Measurements from ENCODE around the gene LRRN4CL.

DNA sequence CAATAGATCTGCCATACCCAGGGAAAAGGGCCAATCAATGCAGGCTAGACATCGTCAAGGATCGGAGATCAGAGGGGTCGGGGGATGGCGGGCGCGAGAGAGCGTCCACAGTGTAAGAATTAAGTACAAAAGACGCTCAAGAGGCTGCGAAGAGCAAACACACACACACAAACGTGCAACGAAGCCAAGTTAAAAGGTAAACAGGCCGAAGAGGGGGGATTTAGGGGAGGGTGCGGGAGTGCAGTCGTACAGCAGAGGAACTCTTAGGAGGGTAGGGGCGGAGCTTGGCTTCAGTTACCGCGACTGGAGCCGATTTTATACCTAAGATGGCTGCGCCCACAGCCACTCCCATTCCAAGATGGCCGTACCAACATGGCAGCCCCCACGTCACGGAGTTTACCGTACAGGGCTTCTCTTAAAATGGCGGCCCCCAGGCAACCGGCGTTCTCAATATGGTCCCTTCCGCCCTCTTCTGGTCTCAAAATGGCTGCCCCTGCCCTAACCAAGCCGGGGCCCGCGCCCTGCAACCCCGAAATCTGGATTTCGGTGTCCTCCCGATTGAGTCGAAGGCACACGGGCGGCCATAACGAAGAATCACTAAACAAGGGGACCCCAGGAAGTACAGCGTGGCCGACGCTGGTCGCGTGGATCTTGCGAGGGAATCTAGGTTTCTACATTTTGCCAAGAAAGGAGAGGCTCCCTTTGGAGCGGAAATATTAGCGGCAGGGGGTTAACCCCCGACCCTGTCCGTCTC, 20.1 kb upstream of the LRRN4CL start:
- no peak for TF ChIP-seq RAD21 (IDR thresholded peaks at IDR 0.05; ENCODE audit: low read length)
- TF ChIP-seq, protein P1, sequence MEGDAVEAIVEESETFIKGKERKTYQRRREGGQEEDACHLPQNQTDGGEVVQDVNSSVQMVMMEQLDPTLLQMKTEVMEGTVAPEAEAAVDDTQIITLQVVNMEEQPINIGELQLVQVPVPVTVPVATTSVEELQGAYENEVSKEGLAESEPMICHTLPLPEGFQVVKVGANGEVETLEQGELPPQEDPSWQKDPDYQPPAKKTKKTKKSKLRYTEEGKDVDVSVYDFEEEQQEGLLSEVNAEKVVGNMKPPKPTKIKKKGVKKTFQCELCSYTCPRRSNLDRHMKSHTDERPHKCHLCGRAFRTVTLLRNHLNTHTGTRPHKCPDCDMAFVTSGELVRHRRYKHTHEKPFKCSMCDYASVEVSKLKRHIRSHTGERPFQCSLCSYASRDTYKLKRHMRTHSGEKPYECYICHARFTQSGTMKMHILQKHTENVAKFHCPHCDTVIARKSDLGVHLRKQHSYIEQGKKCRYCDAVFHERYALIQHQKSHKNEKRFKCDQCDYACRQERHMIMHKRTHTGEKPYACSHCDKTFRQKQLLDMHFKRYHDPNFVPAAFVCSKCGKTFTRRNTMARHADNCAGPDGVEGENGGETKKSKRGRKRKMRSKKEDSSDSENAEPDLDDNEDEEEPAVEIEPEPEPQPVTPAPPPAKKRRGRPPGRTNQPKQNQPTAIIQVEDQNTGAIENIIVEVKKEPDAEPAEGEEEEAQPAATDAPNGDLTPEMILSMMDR (conservative IDR thresholded peaks at IDR 0.05; ENCODE audit: low read depth, low read length): no peak
